Measurements from ENCODE around the gene KCNIP2. TPM values are rescaled to one million over a fixed set of nuclear protein-coding genes. Genes with fewer than 3 reads are reported as not detected.

The KCNIP2 gene
- total and polyA plus RNA-seq, 5 donors from 2014 or later: 0.08 to 1.6 TPM; not detected in 3

Other genes with a start within 250 kb of the KCNIP2 start
- gene FBXW4, start 148.6 kb downstream of the KCNIP2 start, total RNA-seq: 70.9 TPM
- gene FBXW4, start 148.6 kb downstream of the KCNIP2 start, polyA plus RNA-seq: 1 to 10 TPM; 3.5 to 9.0 (median 5.8) TPM
- not detected for gene FGF8, start 67.7 kb downstream of the KCNIP2 start, total RNA-seq
- not detected for gene FGF8, start 67.7 kb downstream of the KCNIP2 start, polyA plus RNA-seq
- 7.3 TPM for gene NPM3, start 60.4 kb downstream of the KCNIP2 start, total RNA-seq
- 1 to 10 TPM; 3.1 to 4.5 (median 3.1) TPM for gene NPM3, start 60.4 kb downstream of the KCNIP2 start, polyA plus RNA-seq
- 442 TPM for gene OGA, start 25.4 kb downstream of the KCNIP2 start, total RNA-seq
- gene OGA, start 25.4 kb downstream of the KCNIP2 start, polyA plus RNA-seq: 10 to 100 TPM; 36.7 to 42.2 (median 41.3) TPM
- gene ARMH3, start 212.4 kb upstream of the KCNIP2 start, total RNA-seq: 42.2 TPM
- gene ARMH3, start 212.4 kb upstream of the KCNIP2 start, polyA plus RNA-seq: 10 to 100 TPM; 21.3 to 29.5 (median 24.2) TPM
- 15.8 TPM for gene HPS6, start 221.5 kb upstream of the KCNIP2 start, total RNA-seq
- 10 to 100 TPM; 27.2 to 36.2 (median 29.2) TPM for gene HPS6, start 221.5 kb upstream of the KCNIP2 start, polyA plus RNA-seq